Astrocyte (in vitro differentiated cells and primary cell): ENCODE measurements around the gene ACAD11. TPM values are rescaled to one million over a fixed set of nuclear protein-coding genes. Genes with fewer than 3 reads are reported as not detected.

Source experiments
- DNase-seq: peaks from one replicate; pipeline ENCODE4 v3.0.0-alpha.2; 2010; ENCODE audit warnings: low read depth
- FAIRE-seq: peaks from 2 replicates; lab custom pipeline; 2011; peaks lifted over from hg19 to GRCh38; lab: Jason Lieb, UNC
- H2AFZ ChIP-seq: 2 replicates; pipeline ENCODE4 v1.6.0; 2012; ENCODE audit warnings: low read depth, low read length, inconsistent platforms
- H3K27ac ChIP-seq: 2 replicates; pipeline ENCODE4 v1.5.1; 2011; ENCODE audit warnings: low read depth, low read length, inconsistent platforms
- H3K27me3 ChIP-seq: 2 replicates; pipeline ENCODE4 v1.6.0; 2011; ENCODE audit warnings: low read length, inconsistent platforms; ENCODE audit not compliant: insufficient read depth
- H3K36me3 ChIP-seq: 2 replicates; pipeline ENCODE4 v1.5.1; 2011; ENCODE audit warnings: low read length, inconsistent platforms; ENCODE audit not compliant: insufficient read depth
- H3K4me1 ChIP-seq: 2 replicates; pipeline ENCODE4 v1.5.1; 2011; ENCODE audit warnings: low read length, inconsistent platforms; ENCODE audit not compliant: insufficient read depth
- H3K4me2 ChIP-seq: 2 replicates; pipeline ENCODE4 v1.6.0; 2012; ENCODE audit warnings: low read length, inconsistent platforms
- H3K4me3 ChIP-seq: 2 replicates; pipeline ENCODE4 v1.5.1; 2011; ENCODE audit warnings: low read depth, mild to moderate bottlenecking, low read length, inconsistent platforms; ENCODE audit not compliant: insufficient read depth
- H3K79me2 ChIP-seq: 2 replicates; pipeline ENCODE4 v1.6.0; 2012; ENCODE audit warnings: mild to moderate bottlenecking, low read length, inconsistent platforms; ENCODE audit not compliant: insufficient read depth
- H3K9ac ChIP-seq: 2 replicates; pipeline ENCODE4 v1.6.0; 2012; ENCODE audit warnings: mild to moderate bottlenecking, low read length, inconsistent platforms
- H3K9me3 ChIP-seq: 2 replicates; pipeline ENCODE4 v1.5.1; 2012; ENCODE audit warnings: low read depth, mild to moderate bottlenecking, low read length, inconsistent platforms; ENCODE audit not compliant: insufficient read depth
- H4K20me1 ChIP-seq: 2 replicates; pipeline ENCODE4 v1.6.0; 2012; ENCODE audit warnings: low read length, inconsistent platforms; ENCODE audit not compliant: insufficient read depth
- H3K27ac Mint-ChIP-seq: one replicate; pipeline ENCODE4 v1.8.0; 2021; ENCODE audit warnings: mild to moderate bottlenecking, mixed read lengths; ENCODE audit not compliant: unreplicated experiment
- H3K27me3 Mint-ChIP-seq: one replicate; pipeline ENCODE4 v1.8.0; 2021; ENCODE audit warnings: low read depth, mixed read lengths; ENCODE audit not compliant: unreplicated experiment
- H3K36me3 Mint-ChIP-seq: one replicate; pipeline ENCODE4 v1.8.0; 2021; ENCODE audit warnings: low read depth, mixed read lengths; ENCODE audit not compliant: unreplicated experiment
- H3K4me1 Mint-ChIP-seq: one replicate; pipeline ENCODE4 v1.8.0; 2021; ENCODE audit warnings: low read depth, mixed read lengths; ENCODE audit not compliant: unreplicated experiment
- H3K4me3 Mint-ChIP-seq: one replicate; pipeline ENCODE4 v1.8.0; 2021; ENCODE audit warnings: mild to moderate bottlenecking, moderate library complexity, mixed read lengths; ENCODE audit not compliant: unreplicated experiment
- H3K9me3 Mint-ChIP-seq: one replicate; pipeline ENCODE4 v1.8.0; 2021; ENCODE audit warnings: mild to moderate bottlenecking, mixed read lengths; ENCODE audit not compliant: unreplicated experiment
- CTCF ChIP-seq: IDR thresholded peaks from 2 replicates; pipeline ENCODE4 v1.5.1; 2011; ENCODE audit warnings: low read depth, mild to moderate bottlenecking, inconsistent platforms, low read length, moderate library complexity; ENCODE audit not compliant: insufficient read depth
- EZH2 ChIP-seq: IDR thresholded peaks from 2 replicates; pipeline ENCODE4 v1.6.1; 2012; ENCODE audit warnings: mild to moderate bottlenecking, low read length, inconsistent platforms; ENCODE audit not compliant: insufficient read depth
- total RNA-seq: library from RNA; stranded (reverse); gene quantifications from 2 replicates; pipeline ENCODE4 v1.2.1, GENCODE V29; 2021

The ACAD11 gene
- total RNA-seq, 1 donor from 2014 or later = 13.0 TPM

GRCh38 chr3:132544130-132544529 is 115.5 kb downstream of the ACAD11 start:
- no peaks in the 10 kb centered on the region for H3K27me3 ChIP-seq
- H3K4me2 ChIP-seq = no peak overlapping the region
- no peak overlapping the region for H3K9ac ChIP-seq
- H3K9me3 ChIP-seq = no peaks in the 10 kb centered on the region
- H2AFZ ChIP-seq = no peak overlapping the region
- H3K4me1 ChIP-seq = peaks cover 16% of the 10 kb centered on the region
- peaks cover 16% of the 10 kb centered on the region for H3K36me3 ChIP-seq
- H3K4me1 Mint-ChIP-seq = peaks cover 14% of the 10 kb centered on the region
- no peak overlapping the region for H3K27ac ChIP-seq
- no peak for DNase-seq
- no peaks in the 10 kb centered on the region for H4K20me1 ChIP-seq
- no peaks in the 10 kb centered on the region for H3K9me3 Mint-ChIP-seq
- no peak overlapping the region for H3K27ac Mint-ChIP-seq
- no peaks in the 10 kb centered on the region for H3K79me2 ChIP-seq
- H3K36me3 Mint-ChIP-seq = peaks cover 6% of the 10 kb centered on the region
- H3K4me3 Mint-ChIP-seq = no peak overlapping the region
- no peaks in the 10 kb centered on the region for H3K27me3 Mint-ChIP-seq
- TF ChIP-seq CTCF (no peak), EZH2 (no peak)
- H3K4me3 ChIP-seq = no peak overlapping the region
- FAIRE-seq = no peak

DNA sequence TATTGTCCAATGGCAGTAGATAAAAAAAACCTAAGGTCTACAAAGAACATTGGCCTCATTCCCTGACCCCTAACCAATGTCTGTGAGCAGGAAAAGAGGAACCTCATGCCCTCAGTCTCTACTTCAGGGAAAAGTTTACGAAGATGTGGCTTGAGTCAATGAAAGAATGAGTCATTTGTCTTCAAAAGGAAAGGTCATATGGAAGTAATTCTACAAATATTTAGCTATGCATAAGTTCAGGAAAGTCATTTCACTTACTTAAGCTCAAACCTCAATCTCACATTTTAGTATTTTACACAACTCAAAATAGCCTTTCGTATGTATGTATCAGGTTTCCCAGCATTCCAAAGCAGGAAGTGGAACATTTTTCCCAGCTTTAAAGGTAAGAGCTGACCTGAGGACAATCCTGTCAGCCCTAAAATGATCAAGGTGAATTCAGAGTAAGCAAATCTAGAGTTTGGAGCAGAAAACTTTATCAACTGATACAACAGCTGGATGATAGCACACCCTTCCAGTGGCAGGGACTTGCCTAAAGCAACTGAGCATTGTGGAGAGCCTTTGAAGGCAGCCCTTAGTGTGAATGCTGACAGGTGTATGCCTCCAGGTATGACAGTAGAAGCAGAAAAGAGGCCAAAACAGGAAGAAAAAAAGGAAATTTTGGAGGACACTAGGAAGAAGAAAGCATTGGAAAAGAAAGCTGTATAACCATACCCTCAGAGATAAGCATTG is 116.4 kb downstream of the ACAD11 start:
- H3K27me3 ChIP-seq = no peaks in the 10 kb centered on the region
- peaks cover 22% of the 10 kb centered on the region for H3K36me3 ChIP-seq
- TF ChIP-seq CTCF (no peak), EZH2 (no peak)
- no peaks in the 10 kb centered on the region for H3K79me2 ChIP-seq
- H3K4me1 ChIP-seq = peaks cover 16% of the 10 kb centered on the region
- H3K9ac ChIP-seq = peak overlapping the region; percentile 75
- H3K9me3 ChIP-seq = no peaks in the 10 kb centered on the region
- Mint-ChIP-seq H3K36me3 (peaks cover 6% of the 10 kb centered on the region), H3K27ac (peak overlapping the region; percentile 48), H3K4me1 (peaks cover 14% of the 10 kb centered on the region), H3K27me3 (no peaks in the 10 kb centered on the region), H3K4me3 (no peak overlapping the region), H3K9me3 (no peaks in the 10 kb centered on the region)
- no peaks in the 10 kb centered on the region for H4K20me1 ChIP-seq
- FAIRE-seq (peak; percentile 99), DNase-seq (peak; percentile 98)
- peak overlapping the region; percentile 94 for H3K27ac ChIP-seq
- peak overlapping the region; percentile 79 for H3K4me2 ChIP-seq
- H3K4me3 ChIP-seq = peak overlapping the region; percentile 15
- H2AFZ ChIP-seq = no peak overlapping the region

GRCh38 chr3:132542577-132542976 is 117.0 kb downstream of the ACAD11 start:
- Mint-ChIP-seq H3K9me3 (no peaks in the 10 kb centered on the region), H3K4me1 (peaks cover 14% of the 10 kb centered on the region), H3K4me3 (no peak overlapping the region), H3K27ac (peak overlapping the region; percentile 75), H3K36me3 (peaks cover 6% of the 10 kb centered on the region), H3K27me3 (no peaks in the 10 kb centered on the region)
- FAIRE-seq (no peak), DNase-seq (peak; percentile 6)
- Histone ChIP-seq H3K4me2 (peak overlapping the region; percentile 79), H2AFZ (no peak overlapping the region), H3K9ac (peak overlapping the region; percentile 44), H3K4me3 (no peak overlapping the region), H3K27ac (peak overlapping the region; percentile 94), H3K36me3 (peaks cover 26% of the 10 kb centered on the region), H4K20me1 (no peaks in the 10 kb centered on the region), H3K27me3 (no peaks in the 10 kb centered on the region), H3K79me2 (no peaks in the 10 kb centered on the region), H3K9me3 (no peaks in the 10 kb centered on the region), H3K4me1 (peaks cover 16% of the 10 kb centered on the region)
- TF ChIP-seq CTCF (no peak), EZH2 (no peak)
